Type B pancreatic cell (in vitro differentiated cells): Measurements from ENCODE around the gene TRAF3IP3. TPM values are rescaled to one million over a fixed set of nuclear protein-coding genes. Genes with fewer than 3 reads are reported as not detected.

Experiments
- DNase-seq: peaks from one replicate; pipeline ENCODE4 v3.0.0; 2021; ENCODE audit warnings: mixed read lengths; ENCODE audit not compliant: unreplicated experiment; ENCODE audit errors: extremely low spot score
- H3K27ac Mint-ChIP-seq: 2 replicates; pipeline ENCODE4 v1.8.0; 2021; ENCODE audit warnings: mild to moderate bottlenecking, mixed read lengths
- H3K27me3 Mint-ChIP-seq: 2 replicates; pipeline ENCODE4 v1.8.0; 2021; ENCODE audit warnings: mixed read lengths
- H3K36me3 Mint-ChIP-seq: 2 replicates; pipeline ENCODE4 v1.8.0; 2021; ENCODE audit warnings: mixed read lengths
- H3K4me1 Mint-ChIP-seq: one replicate; pipeline ENCODE4 v1.8.0; 2021; ENCODE audit warnings: mixed read lengths; ENCODE audit not compliant: unreplicated experiment
- H3K4me3 Mint-ChIP-seq: 2 replicates; pipeline ENCODE4 v1.8.0; 2021; ENCODE audit warnings: mild to moderate bottlenecking, mixed read lengths
- H3K9me3 Mint-ChIP-seq: 2 replicates; pipeline ENCODE4 v1.8.0; 2021; ENCODE audit warnings: mixed read lengths
- CTCF ChIP-seq: fragments of 200-600 bp; sonication (generic); conservative IDR thresholded peaks from 2 replicates; pipeline ENCODE4 v1.5.0; 2021; ENCODE audit warnings: antibody characterized with exemption, mild to moderate bottlenecking
- total RNA-seq: library from RNA; stranded (reverse); gene quantifications from 2 replicates; pipeline ENCODE4 v1.2.1, GENCODE V29; 2021; ENCODE audit warnings: low replicate concordance

Gene TRAF3IP3
- total RNA-seq, 1 donor from 2014 or later, result 1.7 TPM

GRCh38 chr1:209758400-209758799, 2.5 kb downstream of the TRAF3IP3 start:
- TF ChIP-seq CTCF, result no peak
- DNase-seq, result no peak
- no peaks in the 10 kb centered on the region for H3K9me3 Mint-ChIP-seq
- H3K4me3 Mint-ChIP-seq, result no peak overlapping the region
- H3K4me1 Mint-ChIP-seq, result no peaks in the 10 kb centered on the region
- no peaks in the 10 kb centered on the region for H3K36me3 Mint-ChIP-seq
- H3K27me3 Mint-ChIP-seq, result peaks cover 20% of the 10 kb centered on the region
- no peak overlapping the region for H3K27ac Mint-ChIP-seq

GRCh38 chr1:209759829-209760359, 4.0 kb downstream of the TRAF3IP3 start:
- Mint-ChIP-seq H3K36me3 (no peaks in the 10 kb centered on the region), H3K4me3 (no peak overlapping the region), H3K9me3 (no peaks in the 10 kb centered on the region), H3K4me1 (no peaks in the 10 kb centered on the region), H3K27ac (no peak overlapping the region), H3K27me3 (peaks cover 23% of the 10 kb centered on the region)
- DNase-seq, result no peak
- TF ChIP-seq CTCF, result no peak

GRCh38 chr1:209761011-209761635, 5.3 kb downstream of the TRAF3IP3 start:
- Mint-ChIP-seq H3K27ac (no peak overlapping the region), H3K36me3 (no peaks in the 10 kb centered on the region), H3K4me1 (no peaks in the 10 kb centered on the region), H3K9me3 (no peaks in the 10 kb centered on the region), H3K27me3 (peaks cover 19% of the 10 kb centered on the region), H3K4me3 (no peak overlapping the region)
- TF ChIP-seq CTCF, result no peak
- no peak for DNase-seq

GRCh38 chr1:209766051-209766450, 10.2 kb downstream of the TRAF3IP3 start:
- no peaks in the 10 kb centered on the region for H3K36me3 Mint-ChIP-seq
- H3K9me3 Mint-ChIP-seq, result no peaks in the 10 kb centered on the region
- no peak overlapping the region for H3K4me3 Mint-ChIP-seq
- DNase-seq, result no peak
- peaks cover 12% of the 10 kb centered on the region for H3K27me3 Mint-ChIP-seq
- no peak overlapping the region for H3K27ac Mint-ChIP-seq
- H3K4me1 Mint-ChIP-seq, result peaks cover 11% of the 10 kb centered on the region
- no peak for TF ChIP-seq CTCF

GRCh38 chr1:209767096-209767495, 11.2 kb downstream of the TRAF3IP3 start:
- no peaks in the 10 kb centered on the region for H3K36me3 Mint-ChIP-seq

More at GRCh38 chr1:209767096-209767495, 11.2 kb downstream of the TRAF3IP3 start:
- peaks cover 11% of the 10 kb centered on the region for H3K4me1 Mint-ChIP-seq
- H3K27me3 Mint-ChIP-seq, result peaks cover 7% of the 10 kb centered on the region
- no peak for TF ChIP-seq CTCF
- no peaks in the 10 kb centered on the region for H3K9me3 Mint-ChIP-seq
- no peak for DNase-seq
- no peak overlapping the region for H3K27ac Mint-ChIP-seq
- H3K4me3 Mint-ChIP-seq, result no peak overlapping the region
